H9 (cell line): ENCODE results near the gene CLEC3A. TPM values are rescaled to one million over a fixed set of nuclear protein-coding genes. Genes with fewer than 3 reads are reported as not detected.
A peak's percentile ranks its signal among the peaks of the same experiment; 100 is the strongest.

Experiments
- DNase-seq: peaks from one replicate; pipeline ENCODE4 v3.0.0-alpha.2; 2017
- H2AFZ ChIP-seq: one replicate; pipeline ENCODE4 v1.6.1; 2013; ENCODE audit warnings: mild to moderate bottlenecking, low read length, control low read depth, moderate library complexity
- H2AK5ac ChIP-seq: 2 replicates; pipeline ENCODE4 v1.6.1; 2013; ENCODE audit warnings: low read length, control low read depth, mixed read lengths; ENCODE audit not compliant: insufficient read length
- H2BK120ac ChIP-seq: one replicate; pipeline ENCODE4 v1.6.1; 2013; ENCODE audit warnings: low read depth, mild to moderate bottlenecking, low read length, control low read depth, inconsistent platforms; ENCODE audit not compliant: poor library complexity, severe bottlenecking
- H2BK12ac ChIP-seq: 2 replicates; pipeline ENCODE4 v1.6.1; 2013; ENCODE audit warnings: low read length, control low read depth, mixed read lengths, low read depth; ENCODE audit not compliant: insufficient read length
- H2BK15ac ChIP-seq: 2 replicates; pipeline ENCODE4 v1.6.1; 2013; ENCODE audit warnings: low read depth, low read length, control low read depth
- H2BK20ac ChIP-seq: one replicate; pipeline ENCODE4 v1.6.1; 2013; ENCODE audit warnings: low read depth, mild to moderate bottlenecking, low read length, control low read depth, inconsistent platforms; ENCODE audit not compliant: poor library complexity, severe bottlenecking
- H2BK5ac ChIP-seq: 2 replicates; pipeline ENCODE4 v1.6.1; 2013; ENCODE audit warnings: low read length, control low read depth, mixed read lengths; ENCODE audit not compliant: insufficient read length
- H3K14ac ChIP-seq: 2 replicates; pipeline ENCODE4 v1.6.1; 2013; ENCODE audit warnings: low read length, control low read depth; ENCODE audit not compliant: insufficient read depth
- H3K18ac ChIP-seq: 2 replicates; pipeline ENCODE4 v1.6.1; 2013; ENCODE audit warnings: low read depth, mild to moderate bottlenecking, mixed read lengths, low read length, control low read depth; ENCODE audit not compliant: insufficient read length
- H3K23ac ChIP-seq: 2 replicates; pipeline ENCODE4 v1.6.1; 2013; ENCODE audit warnings: low read length, control low read depth, mixed read lengths, low read depth; ENCODE audit not compliant: insufficient read length
- H3K23me2 ChIP-seq: 2 replicates; pipeline ENCODE4 v1.6.1; 2013; ENCODE audit warnings: low read depth, mild to moderate bottlenecking, mixed read lengths, low read length, control low read depth; ENCODE audit not compliant: insufficient read length, poor library complexity, severe bottlenecking
- H3K27ac ChIP-seq: 2 replicates; pipeline ENCODE4 v1.5.1; 2013; ENCODE audit warnings: low read length, control low read depth, mixed read lengths, low read depth; ENCODE audit not compliant: insufficient read length
- H3K27me3 ChIP-seq: 2 replicates; pipeline ENCODE4 v1.6.1; 2013; ENCODE audit warnings: low read length, control low read depth, inconsistent platforms; ENCODE audit not compliant: insufficient read depth
- H3K4ac ChIP-seq: 2 replicates; pipeline ENCODE4 v1.6.1; 2013; ENCODE audit warnings: low read depth, mild to moderate bottlenecking, control low read depth, inconsistent platforms, low read length, moderate library complexity
- H3K4me1 ChIP-seq: 2 replicates; pipeline ENCODE4 v1.6.1; 2013; ENCODE audit warnings: low read length, control low read depth, inconsistent platforms; ENCODE audit not compliant: insufficient read depth
- H3K4me2 ChIP-seq: 2 replicates; pipeline ENCODE4 v1.6.1; 2013; ENCODE audit warnings: low read length, control low read depth, mixed read lengths; ENCODE audit not compliant: insufficient read length, insufficient read depth
- H3K56ac ChIP-seq: 2 replicates; pipeline ENCODE4 v1.6.1; 2013; ENCODE audit warnings: low read depth, mild to moderate bottlenecking, mixed read lengths, low read length, control low read depth; ENCODE audit not compliant: insufficient read length
- H3K79me1 ChIP-seq: 2 replicates; pipeline ENCODE4 v1.6.1; 2013; ENCODE audit warnings: low read depth, mild to moderate bottlenecking, moderate library complexity, low read length, control low read depth, inconsistent platforms; ENCODE audit not compliant: insufficient read depth, poor library complexity, severe bottlenecking
- H3K79me2 ChIP-seq: 2 replicates; pipeline ENCODE4 v1.6.1; 2013; ENCODE audit warnings: low read length, control low read depth, inconsistent platforms; ENCODE audit not compliant: insufficient read depth
- H3K9ac ChIP-seq: 2 replicates; pipeline ENCODE4 v1.6.1; 2013; ENCODE audit warnings: low read length, control low read depth, mixed read lengths; ENCODE audit not compliant: insufficient read length; ENCODE audit errors: extremely low read depth
- H3K9me3 ChIP-seq: one replicate; pipeline ENCODE4 v1.6.1; 2013; ENCODE audit warnings: low read depth, low read length, inconsistent platforms; ENCODE audit not compliant: control insufficient read depth
- H3T11ph ChIP-seq: one replicate; pipeline ENCODE4 v1.6.1; 2013; ENCODE audit warnings: mild to moderate bottlenecking, low read length, control low read depth, inconsistent platforms
- H4K20me1 ChIP-seq: one replicate; pipeline ENCODE4 v1.6.1; 2013; ENCODE audit not compliant: control insufficient read depth, insufficient read length, insufficient read depth
- H4K5ac ChIP-seq: 2 replicates; pipeline ENCODE4 v1.6.1; 2013; ENCODE audit warnings: low read depth, mild to moderate bottlenecking, mixed read lengths, low read length, control low read depth; ENCODE audit not compliant: insufficient read length
- H4K8ac ChIP-seq: replicated peaks from 2 replicates; pipeline ENCODE4 v1.6.1; 2013; ENCODE audit warnings: low read length, control low read depth, mixed read lengths, low read depth; ENCODE audit not compliant: insufficient read length
- H4K91ac ChIP-seq: 2 replicates; pipeline ENCODE4 v1.6.1; 2013; ENCODE audit warnings: low read depth, mild to moderate bottlenecking, moderate library complexity, mixed read lengths, low read length, control low read depth; ENCODE audit not compliant: insufficient read length
- H3K27ac Mint-ChIP-seq, 3 experiments: 2 replicates in 2 of 3; 3 replicates in 1 of 3; pipeline ENCODE4 v1.8.0; 2020 to 2021; ENCODE audit warnings: mixed read lengths in 3 of 3, mild to moderate bottlenecking in 1 of 3, moderate library complexity in 1 of 3
- H3K27me3 Mint-ChIP-seq: 2 replicates; pipeline ENCODE4 v1.8.0; 2021; ENCODE audit warnings: low read depth, mild to moderate bottlenecking, moderate library complexity, mixed read lengths
- H3K36me3 Mint-ChIP-seq, 3 experiments: 2 replicates in 2 of 3; 3 replicates in 1 of 3; pipeline ENCODE4 v1.8.0; 2020 to 2021; ENCODE audit warnings: low read depth in 3 of 3, mixed read lengths in 3 of 3; ENCODE audit not compliant: insufficient read depth in 1 of 3
- H3K4me1 Mint-ChIP-seq, 2 experiments: 2 replicates each; pipeline ENCODE4 v1.8.0; 2020; ENCODE audit warnings: mixed read lengths in 2 of 2
- H3K4me3 Mint-ChIP-seq, 2 experiments: 2 replicates in 1 of 2; 3 replicates in 1 of 2; pipeline ENCODE4 v1.8.0; 2020 to 2021; ENCODE audit warnings: mild to moderate bottlenecking in 2 of 2, mixed read lengths in 2 of 2, moderate library complexity in 1 of 2
- H3K9me3 Mint-ChIP-seq, 2 experiments: 2 replicates in 1 of 2; 3 replicates in 1 of 2; pipeline ENCODE4 v1.8.0; 2020; ENCODE audit warnings: mild to moderate bottlenecking in 2 of 2, mixed read lengths in 2 of 2, moderate library complexity in 1 of 2
- WGBS: extraction: QIAGEN DNeasy Blood & Tissue Kit; methylation state at CpG from one replicate; pipeline ENCODE4 v1.1.7; 2013; ENCODE audit warnings: missing lambda C conversion rate, low lambda C conversion rate, mixed read lengths; ENCODE audit not compliant: insufficient read length; ENCODE audit errors: extremely low coverage; 5-methylcytosine and 5-hydroxymethylcytosine counted together
- total RNA-seq: library from RNA; stranded (reverse); gene quantifications from 2 replicates; pipeline ENCODE4 v1.2.1, GENCODE V29; 2021
- TF ChIP-seq, protein P1 (sequence below): fragments of 200-600 bp; sonication (generic); conservative IDR thresholded peaks from 3 replicates; pipeline ENCODE4 v1.8.0; 2021; ENCODE audit warnings: antibody characterized with exemption, mild to moderate bottlenecking

CLEC3A gene
- total RNA-seq, 1 experiment from 2014 or later = not detected

DNA sequence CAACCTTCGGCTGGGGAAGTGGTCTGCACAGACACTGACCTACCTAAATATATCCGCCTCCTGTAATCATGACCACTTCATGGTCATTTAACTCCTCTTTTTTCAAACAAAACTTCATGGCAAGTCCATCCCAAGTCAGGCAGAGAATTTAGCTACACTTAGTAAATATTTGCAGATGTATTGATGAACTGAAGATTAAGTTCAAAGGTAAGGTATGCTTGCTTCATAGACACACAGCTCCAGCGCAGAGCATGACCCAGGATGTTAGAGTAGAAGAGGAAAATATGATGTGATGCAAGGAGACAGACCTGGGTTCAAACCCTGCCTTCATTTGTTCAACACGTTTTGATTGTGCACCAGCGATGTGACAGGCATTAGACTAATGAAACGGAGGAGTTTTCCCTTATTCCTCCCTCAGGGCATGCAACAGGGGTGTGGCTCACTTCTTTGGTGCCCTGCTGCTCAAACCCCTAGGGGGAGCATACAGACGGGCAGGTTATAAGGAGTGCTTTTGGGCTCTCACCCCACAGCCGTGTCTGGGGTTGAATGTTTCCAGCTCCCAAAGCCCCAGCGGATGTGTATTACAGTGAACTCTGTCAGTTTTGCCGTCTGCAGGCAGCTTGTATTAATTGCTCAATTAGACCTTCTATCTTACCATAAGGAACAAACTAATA, 23.9 kb upstream of the CLEC3A start:
- TF ChIP-seq, protein P1, sequence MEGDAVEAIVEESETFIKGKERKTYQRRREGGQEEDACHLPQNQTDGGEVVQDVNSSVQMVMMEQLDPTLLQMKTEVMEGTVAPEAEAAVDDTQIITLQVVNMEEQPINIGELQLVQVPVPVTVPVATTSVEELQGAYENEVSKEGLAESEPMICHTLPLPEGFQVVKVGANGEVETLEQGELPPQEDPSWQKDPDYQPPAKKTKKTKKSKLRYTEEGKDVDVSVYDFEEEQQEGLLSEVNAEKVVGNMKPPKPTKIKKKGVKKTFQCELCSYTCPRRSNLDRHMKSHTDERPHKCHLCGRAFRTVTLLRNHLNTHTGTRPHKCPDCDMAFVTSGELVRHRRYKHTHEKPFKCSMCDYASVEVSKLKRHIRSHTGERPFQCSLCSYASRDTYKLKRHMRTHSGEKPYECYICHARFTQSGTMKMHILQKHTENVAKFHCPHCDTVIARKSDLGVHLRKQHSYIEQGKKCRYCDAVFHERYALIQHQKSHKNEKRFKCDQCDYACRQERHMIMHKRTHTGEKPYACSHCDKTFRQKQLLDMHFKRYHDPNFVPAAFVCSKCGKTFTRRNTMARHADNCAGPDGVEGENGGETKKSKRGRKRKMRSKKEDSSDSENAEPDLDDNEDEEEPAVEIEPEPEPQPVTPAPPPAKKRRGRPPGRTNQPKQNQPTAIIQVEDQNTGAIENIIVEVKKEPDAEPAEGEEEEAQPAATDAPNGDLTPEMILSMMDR = peak; percentile 22; the same call in 1 of the 3 replicates
- Mint-ChIP-seq H3K36me3 (peaks cover 12 to 20% (median 19%) of the 10 kb centered on the region in 3 experiments), H3K9me3 (peaks cover 21 to 22% of the 10 kb centered on the region in 2 experiments), H3K27ac (no peak overlapping the region), H3K4me1 (peaks cover 18 to 42% of the 10 kb centered on the region in 2 experiments), H3K27me3 (no peaks in the 10 kb centered on the region; the same call in 1 of the 2 replicates), H3K4me3 (no peak overlapping the region)
- no peak overlapping the region for H3K9ac ChIP-seq
- H3K27me3 ChIP-seq = no peaks in the 10 kb centered on the region
- H4K20me1 ChIP-seq = no peaks in the 10 kb centered on the region
- no peak overlapping the region for H3K23ac ChIP-seq
- H2BK5ac ChIP-seq = no peak overlapping the region
- no peak overlapping the region for H3K18ac ChIP-seq
- no peaks in the 10 kb centered on the region for H3K79me2 ChIP-seq
- H3K79me1 ChIP-seq = no peaks in the 10 kb centered on the region
- H3K4me1 ChIP-seq = no peaks in the 10 kb centered on the region; the same call in 1 of the 2 replicates
- no peak overlapping the region for H3K4ac ChIP-seq
- no peak overlapping the region for H2AFZ ChIP-seq
- H3K23me2 ChIP-seq = no peaks in the 10 kb centered on the region
- H2BK12ac ChIP-seq = no peak overlapping the region
- H4K8ac ChIP-seq = no peak overlapping the region
- H3K9me3 ChIP-seq = peaks cover 7% of the 10 kb centered on the region
- no peak overlapping the region for H2BK20ac ChIP-seq
- no peak overlapping the region for H2BK120ac ChIP-seq
- H3K4me2 ChIP-seq = no peak overlapping the region
- DNase-seq = no peak
- no peak overlapping the region for H4K91ac ChIP-seq
- H3T11ph ChIP-seq = no peak overlapping the region
- H2BK15ac ChIP-seq = no peak overlapping the region
- H3K14ac ChIP-seq = no peak overlapping the region
- no peak overlapping the region for H2AK5ac ChIP-seq
- no peak overlapping the region for H3K56ac ChIP-seq
- H3K27ac ChIP-seq = no peak overlapping the region
- H4K5ac ChIP-seq = no peak overlapping the region
- WGBS = no CpG with 5 or more reads among the region's 10 CpGs
